HG03439 (cell line): ENCODE data around the gene SLC22A23.

Experiments
- ATAC-seq: cut with Tn5 transposase; IDR thresholded peaks from one replicate; pipeline ENCODE4 v1.9.1; 2021; ENCODE audit warnings: mild to moderate bottlenecking, moderate library complexity; ENCODE audit not compliant: unreplicated experiment

Gene SLC22A23

GRCh38 chr6:3371222-3371949, 85.5 kb downstream of the SLC22A23 start:
- ATAC-seq = no peak

- ATAC-seq = no peak
These were observed 86.3 kb downstream of the SLC22A23 start for GRCh38 chr6:3370361-3371221.

- no peak for ATAC-seq
These were observed 86.9 kb downstream of the SLC22A23 start for GRCh38 chr6:3369985-3370360.

GRCh38 chr6:3368685-3369084, 88.2 kb downstream of the SLC22A23 start:
- no peak for ATAC-seq

GRCh38 chr6:3367630-3368029, 89.2 kb downstream of the SLC22A23 start:
- no peak for ATAC-seq

GRCh38 chr6:3366596-3367413, 90.0 kb downstream of the SLC22A23 start:
- no peak for ATAC-seq

GRCh38 chr6:3364391-3364790, 92.5 kb downstream of the SLC22A23 start:
- no peak for ATAC-seq

GRCh38 chr6:3363296-3364025, 93.4 kb downstream of the SLC22A23 start:
- ATAC-seq = no peak

GRCh38 chr6:3361312-3362037, 95.4 kb downstream of the SLC22A23 start:
- ATAC-seq = no peak

- ATAC-seq = no peak
These were observed 96.2 kb downstream of the SLC22A23 start for GRCh38 chr6:3360727-3361045.

- no peak for ATAC-seq
These were observed 96.7 kb downstream of the SLC22A23 start for GRCh38 chr6:3359973-3360726.

- no peak for ATAC-seq
These were observed 97.6 kb downstream of the SLC22A23 start for GRCh38 chr6:3359101-3359752.

GRCh38 chr6:3358413-3359100, 98.3 kb downstream of the SLC22A23 start:
- no peak for ATAC-seq

- no peak for ATAC-seq
These were observed 99.2 kb downstream of the SLC22A23 start for GRCh38 chr6:3357678-3358077.

GRCh38 chr6:3356824-3357420, 99.9 kb downstream of the SLC22A23 start:
- ATAC-seq = no peak

GRCh38 chr6:3356056-3356823, 100.6 kb downstream of the SLC22A23 start:
- peak; percentile 84 for ATAC-seq

GRCh38 chr6:3355358-3356055, 101.3 kb downstream of the SLC22A23 start:
- no peak for ATAC-seq
